Measurements from ENCODE around the gene PXDN. TPM values are rescaled to one million over a fixed set of nuclear protein-coding genes. Genes with fewer than 3 reads are reported as not detected.

The PXDN gene
- total RNA-seq, 1 donor from 2014 or later: 36.3 TPM

DNA sequence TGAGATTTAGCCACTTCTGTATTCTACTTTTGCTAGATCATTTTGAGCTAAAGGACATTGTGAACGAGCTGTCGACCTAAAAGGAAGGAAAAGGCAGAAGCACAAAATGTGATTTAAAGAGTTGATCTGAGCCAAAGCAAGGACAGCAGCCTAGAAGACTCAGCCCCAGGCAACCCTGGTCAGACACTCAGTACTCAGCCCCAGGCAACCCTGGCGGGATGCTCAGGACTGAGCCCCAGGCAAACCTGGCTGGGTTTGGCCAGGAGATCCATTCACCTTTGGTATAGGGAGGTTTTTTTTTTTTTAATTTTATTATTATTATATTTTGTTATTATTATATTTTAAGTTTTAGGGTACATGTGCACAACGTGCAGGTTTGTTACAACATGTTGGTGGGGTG, 34.3 kb upstream of the PXDN start:
- TF ChIP-seq, protein P1, sequence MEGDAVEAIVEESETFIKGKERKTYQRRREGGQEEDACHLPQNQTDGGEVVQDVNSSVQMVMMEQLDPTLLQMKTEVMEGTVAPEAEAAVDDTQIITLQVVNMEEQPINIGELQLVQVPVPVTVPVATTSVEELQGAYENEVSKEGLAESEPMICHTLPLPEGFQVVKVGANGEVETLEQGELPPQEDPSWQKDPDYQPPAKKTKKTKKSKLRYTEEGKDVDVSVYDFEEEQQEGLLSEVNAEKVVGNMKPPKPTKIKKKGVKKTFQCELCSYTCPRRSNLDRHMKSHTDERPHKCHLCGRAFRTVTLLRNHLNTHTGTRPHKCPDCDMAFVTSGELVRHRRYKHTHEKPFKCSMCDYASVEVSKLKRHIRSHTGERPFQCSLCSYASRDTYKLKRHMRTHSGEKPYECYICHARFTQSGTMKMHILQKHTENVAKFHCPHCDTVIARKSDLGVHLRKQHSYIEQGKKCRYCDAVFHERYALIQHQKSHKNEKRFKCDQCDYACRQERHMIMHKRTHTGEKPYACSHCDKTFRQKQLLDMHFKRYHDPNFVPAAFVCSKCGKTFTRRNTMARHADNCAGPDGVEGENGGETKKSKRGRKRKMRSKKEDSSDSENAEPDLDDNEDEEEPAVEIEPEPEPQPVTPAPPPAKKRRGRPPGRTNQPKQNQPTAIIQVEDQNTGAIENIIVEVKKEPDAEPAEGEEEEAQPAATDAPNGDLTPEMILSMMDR (IDR thresholded peaks at IDR 0.05): no peak
- no peak for DNase-seq
- no peak for ATAC-seq
- H3K4me3 ChIP-seq: no peak overlapping the region
- intact Hi-C loops (cut with DNase I): no loop called here
- no peaks in the 10 kb centered on the region for H3K27me3 ChIP-seq (ENCODE audit: low read depth)
- no peaks in the 10 kb centered on the region for H3K4me1 ChIP-seq
- H3K36me3 ChIP-seq: no peaks in the 10 kb centered on the region
- no peak overlapping the region for H3K27ac ChIP-seq
- no peaks in the 10 kb centered on the region for H3K9me3 ChIP-seq

DNA sequence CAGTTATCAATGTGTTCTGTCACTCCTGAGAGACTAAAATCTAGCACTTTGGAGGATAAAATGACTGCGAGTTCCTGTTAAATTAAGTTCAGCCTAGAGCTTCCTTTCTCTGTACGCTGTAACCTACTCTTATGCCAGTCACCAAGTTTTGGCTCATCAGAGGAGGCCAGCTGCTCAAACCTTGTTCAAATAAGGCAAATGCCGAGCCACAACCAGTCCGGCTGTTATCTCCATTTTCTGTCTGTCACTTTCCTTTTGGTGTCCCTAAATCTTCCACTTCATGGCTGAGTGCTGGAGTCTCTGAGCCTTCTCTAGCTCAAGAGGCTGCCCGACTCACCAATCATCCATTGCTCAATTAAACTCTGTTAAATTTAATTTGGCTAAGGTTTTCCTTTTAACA, 33.5 kb upstream of the PXDN start:
- intact Hi-C loops (cut with DNase I): no loop called here
- TF ChIP-seq, protein P1 (IDR thresholded peaks at IDR 0.05): no peak
- no peak overlapping the region for H3K27ac ChIP-seq
- H3K4me1 ChIP-seq: no peaks in the 10 kb centered on the region
- H3K4me3 ChIP-seq: no peak overlapping the region
- no peaks in the 10 kb centered on the region for H3K9me3 ChIP-seq
- H3K36me3 ChIP-seq: no peaks in the 10 kb centered on the region
- no peaks in the 10 kb centered on the region for H3K27me3 ChIP-seq (ENCODE audit: low read depth)
- ATAC-seq (no peak), DNase-seq (no peak)

DNA sequence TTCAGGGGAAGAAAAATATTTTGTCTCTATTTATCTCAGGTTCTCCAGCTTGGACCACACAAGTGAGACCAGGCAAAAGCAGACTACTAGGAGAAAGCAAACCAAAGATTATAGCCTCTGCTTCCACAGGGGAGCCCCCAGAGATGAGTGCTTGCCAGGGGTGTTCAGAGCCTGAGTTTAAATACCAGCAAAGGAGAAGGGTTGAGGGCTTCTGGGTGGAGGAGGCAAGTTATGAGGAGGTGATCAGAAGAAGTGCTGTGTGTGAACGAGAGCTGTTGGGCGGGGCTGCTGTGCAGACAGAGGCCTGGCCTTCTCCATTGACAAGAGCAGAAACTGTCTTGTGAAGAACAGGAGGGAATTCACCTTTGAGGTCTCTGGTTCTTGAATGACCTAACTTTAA, 32.8 kb upstream of the PXDN start:
- TF ChIP-seq, protein P1 (IDR thresholded peaks at IDR 0.05): no peak
- ATAC-seq: no peak
- no peak overlapping the region for H3K27ac ChIP-seq
- no peaks in the 10 kb centered on the region for H3K4me1 ChIP-seq
- no peaks in the 10 kb centered on the region for H3K9me3 ChIP-seq
- H3K27me3 ChIP-seq (ENCODE audit: low read depth): no peaks in the 10 kb centered on the region
- H3K36me3 ChIP-seq: no peaks in the 10 kb centered on the region
- intact Hi-C loops (cut with DNase I): no loop called here
- DNase-seq: peak; percentile 14
- no peak overlapping the region for H3K4me3 ChIP-seq

DNA sequence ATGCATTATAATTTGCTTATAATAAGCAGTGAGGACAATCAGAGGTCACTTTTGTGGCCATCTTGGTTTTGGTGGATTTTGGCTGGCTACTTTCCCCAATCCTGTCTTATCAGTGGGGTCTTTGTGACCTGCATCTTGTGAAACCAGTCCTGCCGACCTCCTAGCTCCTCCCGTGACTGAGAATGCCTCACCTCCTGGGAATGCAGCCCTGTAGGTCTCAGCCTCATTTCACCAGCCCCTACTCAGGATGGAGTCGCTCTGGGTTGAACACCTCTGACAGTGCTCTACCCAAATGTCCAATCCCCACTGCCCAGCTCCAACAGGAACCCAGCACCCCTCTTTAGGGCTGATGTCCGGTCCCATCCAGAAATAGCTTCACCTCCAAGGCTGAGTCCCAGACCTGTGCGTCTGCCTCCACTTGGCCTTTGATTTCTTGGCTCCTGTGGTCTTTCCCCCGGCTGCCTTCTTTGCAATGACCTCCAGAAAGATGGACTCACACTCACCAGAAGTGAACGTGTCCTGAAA, 31.3 kb upstream of the PXDN start:
- intact Hi-C loops (cut with DNase I): no loop called here
- no peaks in the 10 kb centered on the region for H3K36me3 ChIP-seq
- TF ChIP-seq, protein P1 (IDR thresholded peaks at IDR 0.05): no peak
- H3K4me1 ChIP-seq: no peaks in the 10 kb centered on the region
- no peak overlapping the region for H3K27ac ChIP-seq
- H3K27me3 ChIP-seq (ENCODE audit: low read depth): no peaks in the 10 kb centered on the region
- H3K4me3 ChIP-seq: no peak overlapping the region
- DNase-seq: peak; percentile 1
- ATAC-seq: no peak
- no peaks in the 10 kb centered on the region for H3K9me3 ChIP-seq

DNA sequence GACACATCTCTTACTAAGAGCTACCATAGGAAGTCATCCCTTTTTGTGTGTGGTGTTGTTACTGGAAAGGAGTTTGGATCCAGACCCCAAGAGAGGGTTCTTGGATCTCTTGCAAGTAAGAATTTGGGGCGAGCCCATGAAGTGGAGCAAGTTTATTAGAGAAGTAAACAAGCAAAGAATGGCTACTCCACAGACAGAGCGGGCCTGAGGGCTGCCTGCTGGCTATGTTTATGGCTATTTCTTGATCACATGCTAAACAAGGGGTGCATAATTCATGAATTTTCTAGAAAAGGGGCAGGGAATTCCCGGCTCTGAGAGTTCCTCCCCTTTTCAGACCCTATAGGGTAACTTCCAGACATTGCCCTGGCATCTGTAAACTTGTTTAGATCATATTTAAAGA, 30.6 kb upstream of the PXDN start:
- intact Hi-C loops (cut with DNase I): no loop called here
- TF ChIP-seq, protein P1 (IDR thresholded peaks at IDR 0.05): no peak

DNA sequence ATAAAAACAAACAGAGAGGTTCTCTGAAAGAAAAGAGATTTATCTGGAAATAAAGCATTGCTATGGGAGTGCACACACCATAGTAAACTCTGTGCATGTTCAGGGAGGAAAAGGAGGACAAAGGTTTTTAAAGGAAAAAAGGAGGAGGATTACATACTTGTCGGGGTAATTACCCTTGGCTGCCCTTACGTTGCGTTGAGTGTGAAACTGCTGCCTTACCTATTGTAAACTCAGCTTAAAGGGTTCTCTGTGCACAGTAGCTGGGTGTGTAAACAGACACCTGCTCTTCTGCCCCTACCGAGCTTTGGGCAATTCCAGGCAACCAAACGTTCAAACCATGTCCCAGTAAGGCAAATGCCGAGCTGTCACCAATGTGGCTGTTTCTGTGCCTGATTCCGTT, 29.6 kb upstream of the PXDN start:
- no peaks in the 10 kb centered on the region for H3K36me3 ChIP-seq
- H3K4me3 ChIP-seq: no peak overlapping the region
- no peaks in the 10 kb centered on the region for H3K27me3 ChIP-seq (ENCODE audit: low read depth)
- H3K27ac ChIP-seq: no peak overlapping the region
- H3K9me3 ChIP-seq: no peaks in the 10 kb centered on the region
- intact Hi-C loops (cut with DNase I): no loop called here
- TF ChIP-seq, protein P1 (IDR thresholded peaks at IDR 0.05): no peak
- DNase-seq (peak; percentile 3), ATAC-seq (no peak)
- no peaks in the 10 kb centered on the region for H3K4me1 ChIP-seq

More for the DNA sequence above, 30.6 kb upstream of the PXDN start:
- no peak overlapping the region for H3K4me3 ChIP-seq
- no peaks in the 10 kb centered on the region for H3K9me3 ChIP-seq
- no peaks in the 10 kb centered on the region for H3K4me1 ChIP-seq
- no peaks in the 10 kb centered on the region for H3K27me3 ChIP-seq (ENCODE audit: low read depth)
- ATAC-seq (no peak), DNase-seq (peak; percentile 7)
- H3K27ac ChIP-seq: no peak overlapping the region
- no peaks in the 10 kb centered on the region for H3K36me3 ChIP-seq

Data from lower lobe of right lung (tissue), 2 donors.